ENCODE measurements around the gene IL21R. TPM values are rescaled to one million over a fixed set of nuclear protein-coding genes. Genes with fewer than 3 reads are reported as not detected.

The IL21R gene
- 72.3 and 73.2 TPM in 2 replicates for total RNA-seq

- intact Hi-C loops (cut with micrococcal nuclease) = loop anchor here (1.0 to 10.0 kb wide), 10 partner anchors 24 to 807 kb away; partner anchors contain the start of genes GTF3C1 and KDM8
These were observed at the start of gene IL21R for GRCh38 chr16:27401768-27402568. TSS of gene IL21R (plus strand) at chr16:27402174. CDS start at chr16:27430072, 27,898 bp downstream.

GRCh38 chr16:27353853-27354252 lies 48.1 kb upstream of the IL21R start:
- intact Hi-C loops (cut with micrococcal nuclease) = no loop called here

- intact Hi-C loops (cut with micrococcal nuclease) = no loop called here
These were observed 46.4 kb upstream of the IL21R start for GRCh38 chr16:27355610-27356009.

- intact Hi-C loops (cut with micrococcal nuclease) = no loop called here
These were observed 45.2 kb upstream of the IL21R start for GRCh38 chr16:27356794-27357193.

- intact Hi-C loops (cut with micrococcal nuclease) = no loop called here
These were observed 42.9 kb upstream of the IL21R start for GRCh38 chr16:27359051-27359450.

- intact Hi-C loops (cut with micrococcal nuclease) = no loop called here
These were observed 42.4 kb upstream of the IL21R start for GRCh38 chr16:27359615-27360014.

- intact Hi-C loops (cut with micrococcal nuclease) = no loop called here
These were observed 40.0 kb upstream of the IL21R start for GRCh38 chr16:27361987-27362386.

GRCh38 chr16:27362570-27363245 lies 39.3 kb upstream of the IL21R start:
- intact Hi-C loops (cut with micrococcal nuclease) = no loop called here

- intact Hi-C loops (cut with micrococcal nuclease) = no loop called here
These were observed 38.7 kb upstream of the IL21R start for GRCh38 chr16:27363246-27363632.

GRCh38 chr16:27363797-27364196 lies 38.2 kb upstream of the IL21R start:
- intact Hi-C loops (cut with micrococcal nuclease) = no loop called here

- intact Hi-C loops (cut with micrococcal nuclease) = loop anchor here (5.0 kb wide), 2 partner anchors 112 to 1623 kb away; partner anchors contain the start of gene LAT
These were observed 37.4 kb upstream of the IL21R start for GRCh38 chr16:27364493-27365141.

GRCh38 chr16:27365142-27366089 lies 36.6 kb upstream of the IL21R start:
- intact Hi-C loops (cut with micrococcal nuclease) = loop anchor here (2.0 to 5.0 kb wide), 3 partner anchors 61 to 1622 kb away; partner anchors contain the start of gene LAT

- intact Hi-C loops (cut with micrococcal nuclease) = loop anchor here (1.0 to 5.0 kb wide), 12 partner anchors 35 to 1620 kb away; partner anchors contain the start of genes IL21R, KDM8, LAT and NSMCE1
These were observed 35.1 kb upstream of the IL21R start for GRCh38 chr16:27366687-27367460.

- intact Hi-C loops (cut with micrococcal nuclease) = loop anchor here (1.0 to 5.0 kb wide), 13 partner anchors 35 to 1620 kb away; partner anchors contain the start of genes IL21R, KDM8, LAT and NSMCE1
These were observed 34.3 kb upstream of the IL21R start for GRCh38 chr16:27367461-27368357.

- intact Hi-C loops (cut with micrococcal nuclease) = loop anchor here (1.0 to 5.0 kb wide), 3 partner anchors 116 to 1619 kb away; partner anchors contain the start of gene LAT
These were observed 33.6 kb upstream of the IL21R start for GRCh38 chr16:27368358-27368722.

GRCh38 chr16:27369806-27370205 lies 32.2 kb upstream of the IL21R start:
- intact Hi-C loops (cut with micrococcal nuclease) = loop anchor here (5.0 kb wide), 2 partner anchors 118 to 1617 kb away; partner anchors contain the start of gene LAT

- intact Hi-C loops (cut with micrococcal nuclease) = no loop called here
These were observed 31.7 kb upstream of the IL21R start for GRCh38 chr16:27370318-27370717.

GRCh38 chr16:27373312-27373711 lies 28.7 kb upstream of the IL21R start:
- intact Hi-C loops (cut with micrococcal nuclease) = no loop called here
